Measurements from ENCODE around the gene TTI1.

TTI1 gene

GRCh38 chr20:37991908-37992307 lies 41.3 kb downstream of the TTI1 start:
- H3K4me3 Mint-ChIP-seq, result no peak overlapping the region

GRCh38 chr20:37991157-37991866 lies 41.9 kb downstream of the TTI1 start:
- peaks cover 31% of the 10 kb centered on the region for H3K36me3 Mint-ChIP-seq (ENCODE audit: low read depth)

More at GRCh38 chr20:37991908-37992307, 41.3 kb downstream of the TTI1 start:
- H3K36me3 Mint-ChIP-seq (ENCODE audit: low read depth), result peaks cover 33% of the 10 kb centered on the region
- no peaks in the 10 kb centered on the region for H3K27me3 Mint-ChIP-seq (ENCODE audit: low read depth)
- H3K4me1 Mint-ChIP-seq (ENCODE audit: low read depth), result peaks cover 26% of the 10 kb centered on the region
- no peaks in the 10 kb centered on the region for H3K9me3 Mint-ChIP-seq
- H3K27ac Mint-ChIP-seq, result peak overlapping the region; percentile 14

GRCh38 chr20:37990571-37991151 lies 42.6 kb downstream of the TTI1 start:
- peak overlapping the region; percentile 68 for H3K27ac Mint-ChIP-seq
- H3K27me3 Mint-ChIP-seq (ENCODE audit: low read depth), result no peaks in the 10 kb centered on the region
- peaks cover 28% of the 10 kb centered on the region for H3K36me3 Mint-ChIP-seq (ENCODE audit: low read depth)
- H3K4me3 Mint-ChIP-seq, result peak overlapping the region; percentile 25
- no peaks in the 10 kb centered on the region for H3K9me3 Mint-ChIP-seq
- H3K4me1 Mint-ChIP-seq (ENCODE audit: low read depth), result peaks cover 26% of the 10 kb centered on the region

More at GRCh38 chr20:37991157-37991866, 41.9 kb downstream of the TTI1 start:
- Mint-ChIP-seq H3K27ac (peak overlapping the region; percentile 68), H3K4me3 (peak overlapping the region; percentile 25), H3K4me1 (ENCODE audit: low read depth) (peaks cover 26% of the 10 kb centered on the region), H3K9me3 (no peaks in the 10 kb centered on the region), H3K27me3 (ENCODE audit: low read depth) (no peaks in the 10 kb centered on the region)

- Mint-ChIP-seq H3K27me3 (ENCODE audit: low read depth) (no peaks in the 10 kb centered on the region), H3K36me3 (ENCODE audit: low read depth) (peaks cover 26% of the 10 kb centered on the region), H3K4me1 (ENCODE audit: low read depth) (peaks cover 26% of the 10 kb centered on the region), H3K9me3 (no peaks in the 10 kb centered on the region), H3K4me3 (no peak overlapping the region), H3K27ac (peak overlapping the region; percentile 68)
Observed at GRCh38 chr20:37989601-37990295, 43.5 kb downstream of the TTI1 start.

- H3K9me3 Mint-ChIP-seq, result no peaks in the 10 kb centered on the region
- H3K36me3 Mint-ChIP-seq (ENCODE audit: low read depth), result peaks cover 22% of the 10 kb centered on the region
- H3K27ac Mint-ChIP-seq, result no peak overlapping the region
Observed at GRCh38 chr20:37988306-37988954, 44.8 kb downstream of the TTI1 start.

GRCh38 chr20:37987602-37988290 lies 45.5 kb downstream of the TTI1 start:
- Mint-ChIP-seq H3K27me3 (ENCODE audit: low read depth) (no peaks in the 10 kb centered on the region), H3K4me1 (ENCODE audit: low read depth) (peaks cover 26% of the 10 kb centered on the region), H3K9me3 (no peaks in the 10 kb centered on the region), H3K36me3 (ENCODE audit: low read depth) (peaks cover 22% of the 10 kb centered on the region), H3K4me3 (no peak overlapping the region), H3K27ac (no peak overlapping the region)

More at GRCh38 chr20:37988306-37988954, 44.8 kb downstream of the TTI1 start:
- Mint-ChIP-seq H3K4me3 (no peak overlapping the region), H3K4me1 (ENCODE audit: low read depth) (peaks cover 26% of the 10 kb centered on the region), H3K27me3 (ENCODE audit: low read depth) (no peaks in the 10 kb centered on the region)

GRCh38 chr20:37986873-37987601 lies 46.2 kb downstream of the TTI1 start:
- Mint-ChIP-seq H3K27ac (no peak overlapping the region), H3K4me1 (ENCODE audit: low read depth) (peaks cover 25% of the 10 kb centered on the region), H3K9me3 (no peaks in the 10 kb centered on the region), H3K4me3 (no peak overlapping the region), H3K27me3 (ENCODE audit: low read depth) (no peaks in the 10 kb centered on the region), H3K36me3 (ENCODE audit: low read depth) (peaks cover 27% of the 10 kb centered on the region)

- no peak overlapping the region for H3K27ac Mint-ChIP-seq
- peaks cover 26% of the 10 kb centered on the region for H3K36me3 Mint-ChIP-seq (ENCODE audit: low read depth)
- H3K27me3 Mint-ChIP-seq (ENCODE audit: low read depth), result no peaks in the 10 kb centered on the region
- peaks cover 19% of the 10 kb centered on the region for H3K4me1 Mint-ChIP-seq (ENCODE audit: low read depth)
- no peak overlapping the region for H3K4me3 Mint-ChIP-seq
- H3K9me3 Mint-ChIP-seq, result no peaks in the 10 kb centered on the region
Observed at GRCh38 chr20:37986044-37986858, 47.0 kb downstream of the TTI1 start.

GRCh38 chr20:37984018-37984785 lies 49.1 kb downstream of the TTI1 start:
- H3K27ac Mint-ChIP-seq, result no peak overlapping the region

GRCh38 chr20:37983286-37983685 lies 50.0 kb downstream of the TTI1 start:
- no peak overlapping the region for H3K27ac Mint-ChIP-seq
- H3K4me3 Mint-ChIP-seq, result no peak overlapping the region
- H3K27me3 Mint-ChIP-seq (ENCODE audit: low read depth), result no peaks in the 10 kb centered on the region
- no peaks in the 10 kb centered on the region for H3K4me1 Mint-ChIP-seq (ENCODE audit: low read depth)
- no peaks in the 10 kb centered on the region for H3K9me3 Mint-ChIP-seq
- peaks cover 14% of the 10 kb centered on the region for H3K36me3 Mint-ChIP-seq (ENCODE audit: low read depth)

More at GRCh38 chr20:37984018-37984785, 49.1 kb downstream of the TTI1 start:
- Mint-ChIP-seq H3K4me1 (ENCODE audit: low read depth) (no peaks in the 10 kb centered on the region), H3K9me3 (no peaks in the 10 kb centered on the region), H3K36me3 (ENCODE audit: low read depth) (peaks cover 20% of the 10 kb centered on the region), H3K27me3 (ENCODE audit: low read depth) (no peaks in the 10 kb centered on the region), H3K4me3 (no peak overlapping the region)

GRCh38 chr20:37981568-37981967 lies 51.7 kb downstream of the TTI1 start:
- Mint-ChIP-seq H3K4me1 (ENCODE audit: low read depth) (no peaks in the 10 kb centered on the region), H3K27ac (no peak overlapping the region), H3K4me3 (no peak overlapping the region), H3K27me3 (ENCODE audit: low read depth) (no peaks in the 10 kb centered on the region), H3K36me3 (ENCODE audit: low read depth) (peaks cover 14% of the 10 kb centered on the region), H3K9me3 (no peaks in the 10 kb centered on the region)

GRCh38 chr20:37980876-37981275 lies 52.4 kb downstream of the TTI1 start:
- Mint-ChIP-seq H3K9me3 (no peaks in the 10 kb centered on the region), H3K36me3 (ENCODE audit: low read depth) (peaks cover 14% of the 10 kb centered on the region), H3K4me1 (ENCODE audit: low read depth) (no peaks in the 10 kb centered on the region), H3K27ac (no peak overlapping the region), H3K4me3 (no peak overlapping the region), H3K27me3 (ENCODE audit: low read depth) (no peaks in the 10 kb centered on the region)

Data from T-helper 1 cell treated with Interleukin-12 subunit alpha and Interleukin-12 subunit beta and Interleukin-4 antibody, amounts not matched to agents 30 μg/mL and 1 μg/mL, for 36 hours (primary cell).